ENCODE data around the gene SORL1.
A peak's percentile ranks its signal among the peaks of the same experiment; 100 is the strongest.

Gene SORL1

DNA sequence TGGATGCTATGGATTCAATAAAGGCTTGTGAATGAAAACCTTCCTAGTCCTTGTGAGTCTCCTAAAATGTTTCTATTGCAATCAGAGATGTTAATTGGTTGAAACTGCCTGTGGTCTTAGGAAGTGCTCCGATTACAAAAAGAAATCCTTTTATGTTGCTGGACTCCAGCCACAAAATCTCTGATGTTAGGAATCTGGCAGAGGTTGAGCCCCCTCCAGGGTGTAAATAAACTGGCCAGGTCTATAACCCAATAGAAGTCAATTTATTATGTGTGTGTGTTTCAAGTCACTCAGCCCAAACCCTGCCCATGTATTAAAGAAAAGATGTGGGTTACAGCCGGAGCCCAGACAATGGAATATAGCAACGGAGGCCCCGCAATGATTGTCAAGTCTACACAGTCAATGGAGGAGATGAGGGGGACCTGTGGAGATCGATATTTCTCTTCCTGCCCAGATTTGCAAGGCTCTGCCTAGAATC lies 218.7 kb downstream of the SORL1 start:
- DNase-seq = no peak

DNA sequence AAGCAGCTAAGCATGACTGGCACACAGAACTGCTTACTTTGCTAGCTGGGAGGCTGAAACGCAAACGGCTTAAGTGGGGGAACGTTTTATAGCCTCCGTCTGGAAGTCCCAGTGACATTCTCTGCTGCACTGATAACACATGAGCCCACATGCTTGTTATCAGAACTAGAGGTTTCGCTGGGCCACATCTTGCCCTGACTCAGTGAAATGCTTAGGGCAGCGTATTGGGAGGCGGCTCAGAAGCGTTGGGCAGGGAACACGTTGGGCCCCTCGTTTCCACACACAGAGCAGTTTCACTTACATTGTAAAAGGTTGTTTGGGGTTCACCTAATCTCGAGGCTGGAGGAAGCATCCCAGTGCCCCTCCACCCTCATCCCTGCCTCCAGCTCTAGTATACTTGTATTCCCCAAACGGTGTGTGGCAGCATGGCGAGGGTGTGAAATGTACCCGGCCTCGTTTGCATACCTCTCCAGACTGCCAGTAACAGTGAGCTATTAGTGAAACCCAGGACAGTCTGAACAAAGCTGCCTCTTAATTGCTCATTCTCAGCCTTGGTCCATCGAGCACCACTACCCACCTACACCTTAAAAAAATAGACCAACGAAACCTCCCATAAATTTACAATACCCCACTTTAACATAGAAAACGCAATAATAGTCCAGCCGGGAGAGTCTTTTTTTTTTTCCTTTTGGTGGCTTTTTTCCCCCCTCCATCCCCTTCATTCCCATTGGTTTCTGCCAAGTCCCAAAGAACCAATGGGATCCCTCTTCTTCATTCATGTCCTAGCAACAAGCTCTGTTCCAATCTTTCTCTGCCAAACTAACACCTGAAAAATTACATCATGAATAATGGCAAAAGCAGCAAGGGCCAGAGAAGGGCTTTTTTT lies 219.4 kb downstream of the SORL1 start:
- peak; percentile 59 for DNase-seq

- no peak for DNase-seq
These were observed 220.7 kb downstream of the SORL1 start for GRCh38 chr11:121672630-121673487.

GRCh38 chr11:121681550-121682268 lies 229.6 kb downstream of the SORL1 start:
- no peak for DNase-seq
